Measurements from ENCODE around the gene SPOCK1.

Gene SPOCK1

DNA sequence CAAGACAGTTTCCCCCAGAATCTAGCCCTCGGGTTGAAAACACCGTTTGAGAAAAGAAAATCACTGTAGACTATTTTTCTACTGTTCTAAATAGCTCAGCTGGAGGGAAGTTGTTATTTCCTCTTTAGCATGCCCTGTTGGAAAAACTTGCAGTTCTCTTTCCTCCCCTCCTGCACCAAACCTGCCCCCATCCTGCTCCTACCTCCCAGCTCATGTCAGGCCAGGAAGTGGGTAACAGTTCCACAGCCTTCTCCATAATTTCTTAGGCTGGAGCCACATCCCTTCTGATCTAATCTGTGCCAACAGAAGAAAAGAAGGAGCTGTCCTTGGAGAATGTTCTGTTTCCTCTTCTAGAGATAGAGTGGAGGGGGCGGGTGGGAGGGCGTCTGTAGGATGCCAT is 437.7 kb downstream of the SPOCK1 start:
- H3K4me1 ChIP-seq = no peaks in the 10 kb centered on the region
- no peaks in the 10 kb centered on the region for H3K36me3 ChIP-seq
- intact Hi-C loops (cut with DNase I; ENCODE audit: low total_unique reads) = no loop called here
- no peaks in the 10 kb centered on the region for H3K9me3 ChIP-seq
- no peak overlapping the region for H3K27ac ChIP-seq
- TF ChIP-seq CTCF (IDR thresholded peaks at IDR 0.05) = no peak
- H3K4me3 ChIP-seq = no peak overlapping the region
- no peaks in the 10 kb centered on the region for H3K27me3 ChIP-seq
- no peak for DNase-seq

DNA sequence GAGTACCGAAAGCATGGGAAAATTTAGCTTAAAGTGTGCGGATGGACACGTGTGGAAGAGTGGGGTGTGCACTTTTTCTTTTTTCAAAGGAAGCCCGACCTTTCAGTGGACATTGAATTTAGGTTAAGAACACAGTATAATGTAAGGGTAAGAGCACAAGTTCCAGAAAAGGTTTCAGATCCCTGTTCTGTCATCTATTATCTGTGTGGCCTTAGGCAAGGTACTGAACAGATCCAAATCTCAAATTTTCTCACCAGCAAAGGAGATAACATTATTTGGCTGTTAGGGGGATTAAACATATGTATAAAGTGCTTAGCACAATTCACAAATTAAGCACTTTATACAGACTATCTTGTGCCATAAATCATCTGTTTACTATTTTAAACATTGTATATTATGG is 441.0 kb downstream of the SPOCK1 start:
- Histone ChIP-seq H3K4me1 (peaks cover 0 to 7% (median 2%) of the 10 kb centered on the region in 4 donors), H3K27ac (no peak overlapping the region), H3K9me3 (no peaks in the 10 kb centered on the region), H3K36me3 (no peaks in the 10 kb centered on the region), H3K4me3 (no peak overlapping the region), H3K27me3 (no peaks in the 10 kb centered on the region)
- TF ChIP-seq CTCF (IDR thresholded peaks at IDR 0.05) = no peak
- DNase-seq = no peak
- intact Hi-C loops (cut with DNase I; ENCODE audit: low total_unique reads) = loop anchor here (10.0 kb wide), 1 partner anchor 533 kb away; no protein-coding TSS in a partner anchor

- intact Hi-C loops (cut with DNase I; ENCODE audit: low total_unique reads) = loop anchor here (10.0 kb wide), 1 partner anchor 532 kb away; no protein-coding TSS in a partner anchor
- Histone ChIP-seq H3K4me3 (no peak overlapping the region), H3K27ac (no peak overlapping the region), H3K9me3 (no peaks in the 10 kb centered on the region), H3K27me3 (no peaks in the 10 kb centered on the region), H3K4me1 (peaks cover 0 to 7% (median 2%) of the 10 kb centered on the region in 4 donors), H3K36me3 (no peaks in the 10 kb centered on the region)
- no peak for TF ChIP-seq CTCF (IDR thresholded peaks at IDR 0.05)
- DNase-seq = no peak
Observed at GRCh38 chr5:137056676-137057075, 442.4 kb downstream of the SPOCK1 start.

DNA sequence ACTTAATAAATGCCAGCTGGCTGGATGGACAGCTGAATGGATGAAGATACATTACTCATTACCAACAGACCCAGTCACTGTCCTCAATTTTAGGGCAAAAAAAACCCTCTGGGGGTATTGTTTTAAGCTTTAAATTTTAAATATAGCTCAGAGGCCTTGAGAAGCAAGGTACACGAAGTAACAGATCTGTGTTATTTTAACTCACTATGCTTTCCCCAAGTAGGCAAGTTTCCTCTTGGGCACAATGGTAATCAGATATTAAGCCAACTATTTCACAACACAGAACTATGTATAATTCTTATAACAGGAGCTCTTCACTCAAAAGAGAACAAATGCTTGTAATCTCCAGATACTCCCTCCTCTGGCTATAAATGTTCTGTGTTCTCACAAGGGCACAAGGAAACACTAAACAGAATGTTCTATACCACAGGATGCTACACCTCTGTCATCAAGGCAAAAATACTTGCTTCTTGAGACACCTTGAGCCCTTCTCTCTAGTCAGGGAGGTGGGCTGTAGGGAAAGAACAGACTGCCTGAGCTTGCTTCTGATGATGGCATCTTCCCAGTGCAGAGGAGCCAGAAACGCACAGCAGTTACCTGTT is 443.8 kb downstream of the SPOCK1 start:
- no peak for TF ChIP-seq CTCF (IDR thresholded peaks at IDR 0.05)
- Histone ChIP-seq H3K27ac (no peak overlapping the region), H3K36me3 (no peaks in the 10 kb centered on the region), H3K9me3 (no peaks in the 10 kb centered on the region), H3K4me3 (no peak overlapping the region), H3K4me1 (peaks cover 0 to 7% (median 2%) of the 10 kb centered on the region in 4 donors), H3K27me3 (no peaks in the 10 kb centered on the region)
- intact Hi-C loops (cut with DNase I; ENCODE audit: low total_unique reads) = loop anchor here (10.0 kb wide), 1 partner anchor 531 kb away; no protein-coding TSS in a partner anchor
- no peak for DNase-seq

- Histone ChIP-seq H3K9me3 (no peaks in the 10 kb centered on the region), H3K4me1 (peaks cover 0 to 7% (median 2%) of the 10 kb centered on the region in 4 donors)
- intact Hi-C loops (cut with DNase I; ENCODE audit: low total_unique reads) = loop anchor here (10.0 kb wide), 1 partner anchor 530 kb away; no protein-coding TSS in a partner anchor
Observed at GRCh38 chr5:137054792-137055191, 444.3 kb downstream of the SPOCK1 start.

More at GRCh38 chr5:137054792-137055191, 444.3 kb downstream of the SPOCK1 start:
- Histone ChIP-seq H3K27ac (no peak overlapping the region), H3K36me3 (no peaks in the 10 kb centered on the region), H3K4me3 (no peak overlapping the region), H3K27me3 (no peaks in the 10 kb centered on the region)
- DNase-seq = no peak
- no peak for TF ChIP-seq CTCF (IDR thresholded peaks at IDR 0.05)

Data from tibial artery (tissue), 4 donors.